IPS DF 4.7 (cell line): Measurements from ENCODE around the gene MKKS.

Experiments
- DNase-seq: peaks from one replicate; pipeline ENCODE4 v3.0.0-alpha.2; 2013; ENCODE audit warnings: low spot score; ENCODE audit errors: extremely low read depth

Gene MKKS

DNA sequence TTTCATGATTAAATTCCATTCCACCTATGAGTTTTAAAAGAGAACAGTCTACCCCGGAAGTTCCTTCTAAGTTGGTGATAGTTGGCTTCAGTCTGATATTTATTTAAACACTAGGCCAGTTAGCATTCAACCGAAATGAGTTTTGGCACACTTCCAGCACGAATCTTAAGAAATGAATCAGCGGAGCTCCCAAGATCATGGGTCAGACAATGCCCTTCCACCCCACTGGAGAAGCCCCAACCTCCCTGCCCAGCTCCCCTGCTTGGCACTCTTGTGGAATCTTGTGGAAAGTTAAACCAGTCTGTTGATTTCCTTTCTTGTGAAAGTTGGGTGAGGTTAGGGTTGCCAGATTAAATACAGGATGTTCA lies 64.3 kb downstream of the MKKS start:
- DNase-seq, result no peak

DNA sequence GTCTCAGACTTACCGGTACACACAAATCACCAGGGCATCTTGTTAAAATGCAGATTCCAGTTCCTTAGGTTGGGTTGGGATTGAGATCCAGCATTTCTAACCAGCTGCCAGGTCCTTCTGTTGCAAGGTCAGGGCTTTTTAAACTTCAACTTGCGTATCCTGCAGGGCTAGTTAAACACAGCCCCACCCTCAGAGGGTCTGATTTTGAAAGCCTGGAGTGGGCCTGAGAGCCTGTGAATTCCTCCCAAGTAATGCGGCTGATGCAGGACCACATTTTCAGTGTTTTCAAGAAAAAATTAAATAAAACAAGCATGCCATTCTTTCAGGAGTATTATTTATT lies 65.3 kb downstream of the MKKS start:
- DNase-seq, result no peak

DNA sequence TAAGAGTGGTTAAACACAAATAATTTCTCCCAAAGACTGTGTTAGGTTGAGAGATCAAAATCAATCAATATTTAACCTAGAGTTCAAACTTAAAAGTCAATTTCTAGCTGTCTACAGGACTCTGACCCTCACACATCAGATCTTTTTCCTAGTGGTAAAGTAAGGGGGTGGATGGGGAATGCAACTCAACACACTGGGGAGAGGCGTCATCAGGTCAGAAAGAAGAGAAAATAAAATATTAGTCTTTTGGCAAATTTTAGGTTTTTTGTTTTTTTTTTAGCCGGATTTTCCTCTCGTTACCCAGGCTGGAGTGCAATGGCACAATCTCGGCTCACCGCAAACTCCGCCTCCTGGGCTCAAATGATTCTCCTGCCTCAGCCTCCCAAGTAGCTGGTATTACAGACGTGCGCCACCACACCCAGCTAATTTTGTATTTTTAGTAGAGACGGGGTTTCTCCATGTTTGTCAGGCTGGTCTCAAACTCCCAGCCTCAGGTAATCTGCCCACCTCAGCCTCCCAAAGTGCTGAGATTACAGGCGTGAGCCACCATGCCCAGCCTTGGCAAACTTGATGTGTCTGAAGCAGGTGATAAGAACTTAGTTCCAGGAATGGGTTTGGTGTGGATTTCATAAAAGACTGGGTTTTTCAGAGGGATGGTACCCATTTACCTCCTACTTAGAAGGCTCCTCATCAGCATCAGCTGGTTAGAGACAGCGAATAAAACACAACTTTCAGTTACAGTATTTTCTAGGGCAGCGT lies 65.9 kb downstream of the MKKS start:
- no peak for DNase-seq

DNA sequence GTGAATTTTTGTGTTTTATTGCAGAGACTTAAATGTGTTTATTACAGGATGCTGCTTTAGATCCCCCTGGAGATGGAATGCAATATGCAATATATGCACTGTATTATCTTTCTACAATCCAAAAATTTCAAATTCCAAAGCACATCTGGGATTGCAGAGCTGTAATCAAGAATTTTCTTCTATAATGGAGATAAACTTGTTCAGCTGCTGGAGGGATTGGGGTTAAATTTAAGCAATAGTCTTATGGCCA lies 66.4 kb downstream of the MKKS start:
- DNase-seq, result no peak

DNA sequence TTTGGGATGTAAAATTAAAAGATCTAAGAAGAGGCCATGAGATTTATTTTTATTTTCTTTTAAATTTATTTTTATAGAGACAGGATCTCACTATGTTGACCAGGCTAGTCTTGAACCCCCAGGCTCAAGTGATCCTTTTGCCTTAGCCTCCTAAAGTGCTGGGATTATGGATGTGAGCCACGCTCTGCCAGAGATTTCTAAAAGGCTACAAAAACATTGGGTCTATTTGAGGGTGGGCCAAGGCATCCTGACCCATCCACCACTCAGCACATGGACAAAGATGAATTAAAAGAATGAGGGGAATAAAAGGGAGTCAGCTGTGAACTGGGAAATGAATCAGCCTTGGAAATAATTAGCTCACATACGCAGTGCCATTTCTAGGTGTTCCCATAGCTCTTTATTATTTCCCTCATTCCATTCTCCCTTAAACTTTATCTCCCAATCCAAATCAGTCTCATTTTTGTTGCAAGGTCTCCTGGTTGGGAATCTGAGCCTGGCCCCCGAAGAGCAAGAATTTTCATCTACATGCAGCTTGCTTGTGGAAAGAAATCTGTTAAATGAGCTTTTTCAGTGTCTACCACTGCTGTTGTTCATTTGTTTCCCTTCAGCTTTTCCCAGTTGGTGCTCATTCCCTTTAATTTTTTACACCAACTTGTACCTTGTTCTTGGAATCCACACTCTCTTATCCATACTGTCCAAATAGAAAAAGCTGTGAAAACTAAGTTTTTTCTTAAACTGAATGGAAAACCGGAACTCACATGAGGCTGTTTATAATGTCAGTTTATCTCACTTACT lies 66.9 kb downstream of the MKKS start:
- no peak for DNase-seq

DNA sequence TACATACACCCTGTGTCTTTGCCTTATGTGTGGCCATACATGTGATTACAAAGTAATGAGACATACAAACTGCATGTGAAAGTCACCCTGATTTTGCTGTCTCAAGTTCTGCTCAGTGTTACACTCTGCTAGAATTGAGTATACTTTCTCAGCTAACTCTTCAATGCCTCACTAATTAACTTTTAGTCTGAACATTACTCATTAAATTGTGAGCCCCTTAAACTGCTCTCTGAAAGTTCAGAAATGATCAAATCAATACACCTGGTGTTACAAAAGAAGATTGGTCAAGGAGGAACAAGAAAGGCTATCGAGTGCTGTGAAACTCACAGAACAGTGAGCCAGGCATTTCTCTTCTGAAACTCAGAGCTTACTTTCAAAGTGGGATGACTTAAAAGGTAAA lies 71.3 kb downstream of the MKKS start:
- no peak for DNase-seq

DNA sequence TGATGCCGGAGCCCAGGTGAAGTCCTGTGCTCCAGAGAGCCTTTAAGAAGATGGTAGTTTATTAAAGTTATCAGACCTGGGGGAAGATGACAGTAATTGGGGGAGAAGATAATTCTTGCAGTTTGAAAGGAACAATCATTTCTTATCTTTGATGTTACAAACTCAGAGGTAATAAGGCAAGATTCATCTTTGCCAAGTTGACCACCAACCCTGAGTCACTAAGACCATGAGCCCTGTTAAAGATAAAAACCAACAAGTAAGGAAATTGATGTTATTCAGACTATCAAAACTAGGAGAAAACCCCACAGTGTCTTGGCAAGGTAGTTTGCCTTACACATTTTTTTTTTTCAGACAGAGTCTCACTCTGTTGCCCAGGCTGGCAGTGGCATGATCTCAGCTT lies 73.1 kb downstream of the MKKS start:
- no peak for DNase-seq

DNA sequence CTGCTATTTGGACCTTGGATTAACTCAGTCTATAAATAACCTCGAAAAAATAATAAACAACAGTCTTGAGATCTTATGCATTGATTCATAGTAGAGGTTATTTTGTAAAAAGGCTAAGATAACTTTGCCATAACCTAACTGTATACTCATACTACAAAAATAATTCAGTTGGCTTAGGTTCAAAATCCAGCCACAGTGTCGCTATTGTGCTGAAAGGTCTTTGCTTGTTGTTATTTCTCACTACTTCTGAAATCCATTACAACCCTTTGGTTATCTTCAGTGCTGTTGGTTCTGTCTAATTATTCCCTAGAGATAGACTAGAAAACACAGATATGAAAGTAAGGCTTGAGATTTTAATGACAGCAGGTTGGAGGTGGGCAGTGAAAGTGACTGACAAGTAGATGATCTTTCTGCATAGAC lies 74.4 kb downstream of the MKKS start:
- no peak for DNase-seq

DNA sequence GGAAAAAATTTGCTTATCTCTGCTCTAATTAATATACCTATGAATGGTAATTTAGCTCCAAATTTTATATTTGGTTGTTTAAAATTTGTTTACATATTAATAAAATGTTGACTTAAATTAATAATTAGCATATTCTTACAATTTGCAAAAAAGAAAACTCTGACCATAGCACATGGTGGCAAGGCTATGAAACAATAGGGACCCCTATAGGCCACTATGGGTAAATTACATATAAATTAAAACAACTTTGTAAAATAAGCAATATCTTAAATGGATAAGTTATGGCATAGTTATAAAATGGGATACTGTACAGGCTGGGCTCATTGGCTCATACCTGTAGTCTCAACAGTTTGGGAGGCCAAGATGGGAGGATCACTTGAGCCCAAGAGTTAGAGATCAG lies 76.0 kb downstream of the MKKS start:
- no peak for DNase-seq

DNA sequence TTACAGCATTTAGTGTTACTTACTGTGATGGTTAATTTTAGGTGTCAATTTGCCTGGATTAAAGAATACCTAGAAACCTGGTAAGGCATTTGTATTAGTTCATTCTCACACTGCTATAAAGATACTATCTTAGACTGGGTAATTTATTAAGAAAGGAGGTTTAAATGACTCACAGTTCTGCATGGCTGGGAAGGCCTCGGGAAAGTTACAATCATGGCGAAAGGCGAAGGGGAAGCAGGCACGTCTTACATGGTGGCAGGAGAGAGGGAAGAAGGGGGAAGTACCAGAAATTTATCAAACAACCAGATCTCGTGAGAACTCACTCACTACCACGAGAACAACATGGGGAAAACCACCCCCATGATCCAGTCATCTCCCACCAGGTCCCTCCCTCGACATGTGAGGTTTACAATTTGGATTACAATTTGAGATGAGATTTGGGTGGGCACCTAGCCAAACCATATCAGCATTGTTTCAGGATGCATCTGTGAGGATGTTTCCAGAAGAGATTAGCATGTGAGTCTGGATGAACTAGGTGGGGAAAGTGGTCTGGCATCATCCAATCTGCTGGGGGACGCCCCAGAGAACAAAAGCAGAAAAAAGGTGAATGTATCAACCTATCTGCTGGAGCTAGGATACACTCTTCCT lies 76.8 kb downstream of the MKKS start:
- DNase-seq, result no peak

DNA sequence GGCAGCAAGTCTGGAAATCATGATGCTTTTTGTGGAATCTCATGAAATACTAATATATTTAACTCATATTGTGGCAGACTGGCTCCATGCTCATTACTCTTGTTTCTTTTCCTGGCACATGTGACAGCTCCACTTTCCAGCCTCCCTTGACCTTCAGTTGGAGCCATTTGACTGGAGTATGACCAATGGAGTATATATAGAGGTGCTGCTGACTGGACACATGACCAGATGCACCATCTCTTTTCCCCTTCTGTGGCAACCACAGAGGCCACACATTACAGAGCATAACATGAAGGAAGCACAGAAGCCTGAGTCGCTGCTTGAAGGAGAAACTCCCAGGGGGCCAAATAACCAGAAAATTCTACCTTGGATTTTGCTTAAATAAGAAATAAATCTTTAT lies 77.4 kb downstream of the MKKS start:
- no peak for DNase-seq

DNA sequence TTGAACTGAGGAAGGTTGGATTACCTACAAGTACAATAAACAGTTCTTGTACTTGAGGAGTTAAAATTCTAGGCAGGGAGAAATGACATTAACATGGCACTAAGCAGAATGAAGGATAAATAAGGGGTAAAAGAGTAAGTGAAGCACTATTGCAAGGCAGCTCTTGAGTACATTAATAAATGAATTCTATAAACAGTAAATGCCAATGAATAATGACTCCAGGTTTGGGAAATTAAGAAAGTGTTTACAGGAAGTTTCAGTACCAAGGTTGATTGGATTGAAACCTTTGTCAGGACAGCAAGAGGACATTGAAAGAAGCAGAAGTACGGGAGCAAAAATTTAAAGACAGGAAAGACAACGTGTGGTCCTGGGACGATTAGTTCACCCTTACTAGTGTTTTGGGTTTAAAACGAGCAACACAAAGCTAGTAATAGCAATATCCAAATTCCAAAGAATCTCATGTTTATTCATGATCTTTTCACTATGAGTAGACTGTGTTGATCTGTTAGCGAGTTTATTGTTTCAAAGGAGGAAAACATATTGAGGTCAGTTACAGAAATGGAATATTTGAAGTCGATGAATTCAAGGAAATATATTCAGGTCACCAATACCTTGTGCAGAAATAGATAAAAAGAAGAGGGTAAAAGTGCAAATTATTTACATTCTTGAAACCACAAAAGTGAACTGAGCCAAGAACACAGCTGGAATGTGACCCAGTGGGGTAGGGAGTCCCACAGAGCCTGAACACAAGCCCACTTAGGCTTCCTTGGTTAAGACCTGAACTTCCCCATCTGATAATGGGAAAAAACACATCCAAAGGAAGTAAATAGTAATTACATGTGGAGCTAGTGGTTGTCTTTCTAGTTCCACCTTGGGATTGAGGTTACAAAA lies 80.8 kb downstream of the MKKS start:
- DNase-seq, result no peak
